GM18951 (cell line): ENCODE results near the gene CRTC1.

Experiments
- POLR2A ChIP-seq: IDR thresholded peaks from 4 replicates; pipeline ENCODE4 v1.6.1; 2011; ENCODE audit warnings: mild to moderate bottlenecking; ENCODE audit not compliant: insufficient read length, insufficient read depth; ENCODE audit errors: extremely low read depth
- in situ Hi-C: fragments of 300-500 bp; cut with MboI; formaldehyde crosslinking; loops from one replicate; pipeline ENCODE4 v1.12.0; 2022; ENCODE audit warnings: low sequenced_read_pairs, mixed read lengths, inconsistent platforms; ENCODE audit not compliant: unreplicated experiment

The CRTC1 gene

GRCh38 chr19:18657590-18658365 lies 25.7 kb upstream of the CRTC1 start:
- in situ Hi-C loops, result no loop called here
- no peak for TF ChIP-seq POLR2A

- in situ Hi-C loops, result no loop called here
- TF ChIP-seq POLR2A, result no peak
Measured at GRCh38 chr19:18658366-18658855, 25.1 kb upstream of the CRTC1 start.

- in situ Hi-C loops, result no loop called here
Measured at GRCh38 chr19:18659281-18660050, 24.0 kb upstream of the CRTC1 start.

GRCh38 chr19:18660051-18660910 lies 23.2 kb upstream of the CRTC1 start:
- TF ChIP-seq POLR2A, result no peak
- in situ Hi-C loops, result no loop called here

More at GRCh38 chr19:18659281-18660050, 24.0 kb upstream of the CRTC1 start:
- TF ChIP-seq POLR2A, result no peak

- no peak for TF ChIP-seq POLR2A
- in situ Hi-C loops, result no loop called here
Measured at GRCh38 chr19:18660939-18661670, 22.4 kb upstream of the CRTC1 start.

GRCh38 chr19:18662972-18663732 lies 20.3 kb upstream of the CRTC1 start:
- in situ Hi-C loops, result no loop called here
- no peak for TF ChIP-seq POLR2A

- no peak for TF ChIP-seq POLR2A
- in situ Hi-C loops, result no loop called here
Measured at GRCh38 chr19:18663940-18664530, 19.4 kb upstream of the CRTC1 start.

- in situ Hi-C loops, result no loop called here
- TF ChIP-seq POLR2A, result no peak
Measured at GRCh38 chr19:18665771-18666202, 17.7 kb upstream of the CRTC1 start.

- in situ Hi-C loops, result no loop called here
- TF ChIP-seq POLR2A, result no peak
Measured at GRCh38 chr19:18666317-18666716, 17.2 kb upstream of the CRTC1 start.

- in situ Hi-C loops, result no loop called here
- no peak for TF ChIP-seq POLR2A
Measured at GRCh38 chr19:18666784-18667183, 16.7 kb upstream of the CRTC1 start.

GRCh38 chr19:18667531-18668251 lies 15.8 kb upstream of the CRTC1 start:
- TF ChIP-seq POLR2A, result no peak
- in situ Hi-C loops, result no loop called here
